Gastrocnemius medialis (tissue), 4 donors: Measurements from ENCODE around the gene ATP8B4. TPM values are rescaled to one million over a fixed set of nuclear protein-coding genes. Genes with fewer than 3 reads are reported as not detected.

ENCODE experiments used
- ATAC-seq, 2 donors: fragments of 150-250 bp; one replicate each; pipeline ENCODE4 v1.9.1; 2016
- DNase-seq, 2 donors: peaks; one replicate each; pipeline ENCODE4 v3.0.0-alpha.2; 2019
- H3K27ac ChIP-seq, 4 donors: fragments of 200-600 bp; sonication (generic); 1 replicate in 1 of 4; 2 replicates in 3 of 4; pipeline ENCODE4 v1.5.1; 2016 to 2018; ENCODE audit warnings: mild to moderate bottlenecking in 2 of 4, moderate library complexity in 1 of 4
- H3K27me3 ChIP-seq, 3 donors: fragments of 200-600 bp; sonication (generic) in 2 of 3; 1 replicate in 1 of 3; 2 replicates in 2 of 3; pipeline versions ENCODE4 v1.5.1 to v1.6.0; 2016 to 2019; ENCODE audit warnings: mild to moderate bottlenecking in 1 of 3, moderate library complexity in 1 of 3
- H3K36me3 ChIP-seq, 2 donors: fragments of 200-600 bp; sonication (generic) in 1 of 2; one replicate each; pipeline ENCODE4 v1.5.1; 2017 to 2018
- H3K4me1 ChIP-seq, 2 donors: fragments of 200-600 bp; sonication (generic) in 1 of 2; one replicate each; pipeline ENCODE4 v1.5.1; 2016 to 2017; ENCODE audit warnings: mild to moderate bottlenecking in 2 of 2
- H3K4me3 ChIP-seq, 4 donors: fragments of 200-600 bp; sonication (generic) in 3 of 4; 1 replicate in 1 of 4; 2 replicates in 3 of 4; pipeline ENCODE4 v1.5.1; 2016 to 2019; ENCODE audit warnings: mild to moderate bottlenecking in 2 of 4
- H3K9me3 ChIP-seq, 3 donors: fragments of 200-600 bp; sonication (generic) in 2 of 3; 1 replicate in 1 of 3; 2 replicates in 2 of 3; pipeline ENCODE4 v1.5.1; 2016 to 2019
- CTCF ChIP-seq, 5 experiments: fragments of 450-650 bp in 3 of 5; fragments of 200-600 bp in 2 of 5; sonication (generic) in 2 of 5; IDR thresholded peaks in 4 of 5; conservative IDR thresholded peaks in 1 of 5; 1 replicate in 4 of 5; 2 replicates in 1 of 5; pipeline ENCODE4 v1.5.1; 2016 to 2019; ENCODE audit warnings: antibody characterized with exemption in 5 of 5, mild to moderate bottlenecking in 3 of 5, moderate library complexity in 3 of 5
- POLR2A ChIP-seq, 2 donors: fragments of 450-650 bp; IDR thresholded peaks; one replicate each; pipeline ENCODE4 v1.6.1; 2017; ENCODE audit warnings: antibody characterized with exemption in 2 of 2, mild to moderate bottlenecking in 2 of 2, moderate library complexity in 2 of 2
- in situ Hi-C, 4 donors: fragments of 200-750 bp; cut with MboI; loops; one replicate each; pipeline versions ENCODE4 v1.15.0 to v1.8.0; 2017; ENCODE audit warnings: low sequenced_read_pairs in 4 of 4
- intact Hi-C: fragments of 100-400 bp; cut with DNase I; formaldehyde crosslinking; loops from one replicate; pipeline ENCODE4 v1.15.1; 2023; ENCODE audit warnings: low total_unique reads
- total RNA-seq, 4 donors: library from RNA; depleted of rRNA; stranded (reverse); fragments of >200 nt; gene quantifications; one replicate each; pipeline versions ENCODE4 v1.1.0 to v1.2.3, GENCODE V29; 2016

Gene ATP8B4
- total RNA-seq, 4 donors from 2014 or later: 1.7 to 3.4 (median 2.4) TPM

GRCh38 chr15:49988766-49989165 lies 130.3 kb downstream of the ATP8B4 start:
- ATAC-seq (no peak), DNase-seq (no peak)
- TF ChIP-seq POLR2A (IDR thresholded peaks at IDR 0.05) (no peak), CTCF (IDR thresholded peaks at IDR 0.05 in 4 of 5, conservative IDR thresholded peaks at IDR 0.05 in 1 of 5) (no peak)
- peaks cover 0 to 11% of the 10 kb centered on the region in 2 donors for H3K4me1 ChIP-seq
- no peak overlapping the region for H3K4me3 ChIP-seq
- no peaks in the 10 kb centered on the region for H3K9me3 ChIP-seq
- in situ Hi-C loops: no loop called here
- no peaks in the 10 kb centered on the region for H3K36me3 ChIP-seq
- no peaks in the 10 kb centered on the region for H3K27me3 ChIP-seq
- intact Hi-C loops: no loop called here
- H3K27ac ChIP-seq: no peak overlapping the region

- in situ Hi-C loops: no loop called here
- Histone ChIP-seq H3K4me1 (peaks cover 0 to 11% of the 10 kb centered on the region in 2 donors), H3K27me3 (no peaks in the 10 kb centered on the region), H3K36me3 (no peaks in the 10 kb centered on the region), H3K9me3 (no peaks in the 10 kb centered on the region), H3K4me3 (no peak overlapping the region), H3K27ac (no peak overlapping the region)
- ATAC-seq: no peak
- intact Hi-C loops: no loop called here
- TF ChIP-seq CTCF (IDR thresholded peaks at IDR 0.05 in 4 of 5, conservative IDR thresholded peaks at IDR 0.05 in 1 of 5) (no peak), POLR2A (IDR thresholded peaks at IDR 0.05) (no peak)
- DNase-seq: no peak
These were observed 131.1 kb downstream of the ATP8B4 start for GRCh38 chr15:49987896-49988295.

- TF ChIP-seq POLR2A (IDR thresholded peaks at IDR 0.05) (no peak), CTCF (IDR thresholded peaks at IDR 0.05 in 4 of 5, conservative IDR thresholded peaks at IDR 0.05 in 1 of 5) (no peak)
- in situ Hi-C loops (no loop called here), intact Hi-C loops (no loop called here)
- no peak for ATAC-seq
- H3K27me3 ChIP-seq: no peaks in the 10 kb centered on the region
- no peaks in the 10 kb centered on the region for H3K9me3 ChIP-seq
- H3K27ac ChIP-seq: no peak overlapping the region
- peaks cover 0 to 11% of the 10 kb centered on the region in 2 donors for H3K4me1 ChIP-seq
- no peaks in the 10 kb centered on the region for H3K36me3 ChIP-seq
- DNase-seq: no peak
- H3K4me3 ChIP-seq: no peak overlapping the region
These were observed 131.7 kb downstream of the ATP8B4 start for GRCh38 chr15:49987198-49987785.

- Histone ChIP-seq H3K4me1 (peaks cover 0 to 11% of the 10 kb centered on the region in 2 donors), H3K9me3 (no peaks in the 10 kb centered on the region), H3K27ac (no peak overlapping the region), H3K27me3 (no peaks in the 10 kb centered on the region), H3K36me3 (no peaks in the 10 kb centered on the region), H3K4me3 (no peak overlapping the region)
- DNase-seq (no peak), ATAC-seq (no peak)
- intact Hi-C loops (no loop called here), in situ Hi-C loops (no loop called here)
- TF ChIP-seq CTCF (IDR thresholded peaks at IDR 0.05 in 4 of 5, conservative IDR thresholded peaks at IDR 0.05 in 1 of 5) (no peak), POLR2A (IDR thresholded peaks at IDR 0.05) (no peak)
These were observed 132.7 kb downstream of the ATP8B4 start for GRCh38 chr15:49986326-49986725.

- TF ChIP-seq CTCF (IDR thresholded peaks at IDR 0.05 in 4 of 5, conservative IDR thresholded peaks at IDR 0.05 in 1 of 5) (no peak), POLR2A (IDR thresholded peaks at IDR 0.05) (no peak)
- intact Hi-C loops (no loop called here), in situ Hi-C loops (no loop called here)
- Histone ChIP-seq H3K4me3 (no peak overlapping the region), H3K9me3 (no peaks in the 10 kb centered on the region), H3K27ac (no peak overlapping the region), H3K36me3 (no peaks in the 10 kb centered on the region), H3K4me1 (peaks cover 0 to 11% of the 10 kb centered on the region in 2 donors), H3K27me3 (no peaks in the 10 kb centered on the region)
- no peak for ATAC-seq
- DNase-seq: no peak
These were observed 133.6 kb downstream of the ATP8B4 start for GRCh38 chr15:49985463-49985862.
